Stimulated activated naive CD4-positive, alpha-beta T cell treated with Interleukin-2 at 50 U/mL for 16 hours (primary cell): Measurements from ENCODE around the gene RETN.
A peak's percentile ranks its signal among the peaks of the same experiment; 100 is the strongest.
"Not testable (repeated sequence)": the region's sequence is repeated elsewhere in the genome, so short reads cannot be mapped to it uniquely, and the experiment has no call there.

Source experiments
- DNase-seq: peaks from one replicate; lab custom pipeline; 2025; lab: John Stamatoyannopoulos, UW

RETN gene

DNA sequence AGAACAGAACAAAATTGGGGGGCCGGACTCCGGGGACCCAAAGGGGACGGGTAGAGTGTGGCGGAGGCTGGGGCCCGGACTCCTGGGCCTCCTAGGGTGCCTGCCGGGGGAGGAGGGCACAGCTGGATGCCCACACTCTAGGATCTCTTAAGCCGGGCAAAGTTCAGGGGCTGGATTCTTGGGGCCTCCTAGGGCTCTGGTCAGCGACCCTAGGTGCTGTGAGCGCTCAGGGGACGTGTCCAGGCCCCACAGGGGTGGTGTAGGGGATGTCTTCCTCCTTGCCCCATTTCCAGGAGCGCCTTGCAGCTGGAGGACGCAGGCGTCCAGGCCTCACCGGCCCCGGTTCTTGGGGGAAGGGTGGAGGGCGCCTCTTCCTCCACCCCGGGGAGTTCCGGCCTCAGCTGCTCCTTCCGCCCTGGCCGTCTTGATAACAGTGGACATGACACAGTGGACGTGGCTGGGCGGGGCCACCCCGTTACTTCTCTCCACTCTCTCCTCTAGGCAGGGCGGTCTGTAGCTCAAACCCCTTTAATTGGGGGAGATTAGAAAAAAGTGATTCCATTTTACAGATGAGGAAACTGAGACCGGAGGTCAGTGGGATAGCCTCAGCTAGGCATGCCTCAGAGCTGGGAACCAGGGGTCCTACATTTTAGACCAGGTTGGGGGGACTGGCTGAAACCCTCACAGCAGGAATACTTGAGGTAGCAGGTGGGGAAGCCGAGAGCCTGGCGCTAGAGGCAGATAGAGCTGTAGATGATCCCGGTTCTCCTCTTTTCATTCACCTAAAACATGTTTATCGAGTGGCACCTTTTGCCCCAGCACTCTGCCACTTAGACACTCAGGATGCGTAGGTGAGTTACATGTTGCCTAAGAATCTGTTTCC lies 31.2 kb upstream of the RETN start:
- DNase-seq, result no peak

DNA sequence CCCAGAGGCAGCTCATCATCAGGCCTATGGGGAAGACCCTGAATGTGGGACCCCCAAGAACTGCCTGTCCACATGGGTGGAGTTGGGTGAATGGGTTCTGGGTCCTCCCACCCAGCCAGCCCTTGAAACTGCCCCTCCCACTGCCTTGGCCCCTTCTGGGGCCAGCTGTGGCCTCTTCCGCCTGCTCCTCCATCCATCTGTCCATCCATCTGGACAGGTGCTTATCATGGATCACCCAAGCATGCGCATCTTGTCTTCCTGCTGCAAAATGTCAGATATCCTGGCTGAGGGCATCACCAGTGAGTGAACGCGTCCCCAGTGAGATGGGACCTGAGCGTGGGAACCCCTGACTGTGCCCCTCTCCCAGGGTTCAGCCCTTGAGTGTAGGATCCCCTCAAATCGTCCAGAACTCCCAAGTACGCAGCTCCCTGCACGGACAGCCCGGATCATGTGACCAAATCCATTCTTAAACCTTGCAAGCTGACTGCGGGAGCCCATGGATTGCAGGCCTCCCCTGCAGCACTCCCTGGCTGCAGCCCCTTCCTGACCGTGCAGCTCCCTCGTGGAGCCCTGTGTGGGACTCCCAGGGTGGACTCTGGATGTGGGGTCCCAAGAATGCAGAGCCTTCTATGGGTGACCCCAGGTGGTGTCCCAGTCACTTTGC lies 29.9 kb upstream of the RETN start:
- DNase-seq, result no peak

DNA sequence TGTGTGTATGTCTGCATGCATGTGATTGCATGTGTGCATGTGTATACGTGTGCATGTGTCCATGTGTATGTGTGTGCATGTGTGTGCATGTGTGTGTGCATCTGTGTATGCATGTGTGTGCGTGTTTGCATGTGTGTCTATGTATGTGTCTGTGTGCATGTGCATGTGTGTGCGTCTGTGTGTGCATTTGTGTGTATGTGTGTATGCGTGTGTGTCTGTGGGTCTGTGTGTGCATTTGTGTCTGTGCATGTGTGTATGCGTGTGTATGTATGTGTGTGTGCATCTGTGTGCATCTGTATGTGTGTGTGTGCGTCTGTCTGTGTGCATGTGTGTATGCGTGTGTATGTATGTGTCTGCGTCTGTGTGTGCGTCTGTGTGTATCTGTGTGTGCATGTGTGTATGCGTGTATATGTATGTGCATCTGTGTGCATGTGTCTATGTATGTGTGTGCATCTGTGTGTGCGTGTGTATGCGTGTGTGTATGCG lies 28.9 kb upstream of the RETN start:
- DNase-seq, result no peak

DNA sequence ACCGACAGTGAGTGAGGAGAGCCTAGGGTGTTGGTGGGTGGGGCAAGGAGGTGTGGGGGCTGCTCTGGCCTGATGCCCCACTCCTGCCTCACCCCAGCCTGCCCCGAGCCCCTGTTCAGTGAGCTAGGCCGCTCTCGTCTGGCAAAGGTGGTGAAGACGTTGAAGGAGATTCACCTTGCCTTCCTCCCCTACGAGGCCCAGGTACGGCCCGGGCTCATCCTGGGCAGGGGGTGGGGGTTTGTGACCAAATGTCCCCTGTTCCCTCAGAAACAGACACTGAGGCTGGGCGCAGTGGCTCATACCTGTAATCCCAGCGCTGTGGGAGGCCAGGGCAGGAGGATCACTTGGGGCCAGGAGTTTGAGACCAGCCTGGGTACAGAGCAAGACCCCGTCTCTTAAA lies 28.0 kb upstream of the RETN start:
- DNase-seq, result no peak

DNA sequence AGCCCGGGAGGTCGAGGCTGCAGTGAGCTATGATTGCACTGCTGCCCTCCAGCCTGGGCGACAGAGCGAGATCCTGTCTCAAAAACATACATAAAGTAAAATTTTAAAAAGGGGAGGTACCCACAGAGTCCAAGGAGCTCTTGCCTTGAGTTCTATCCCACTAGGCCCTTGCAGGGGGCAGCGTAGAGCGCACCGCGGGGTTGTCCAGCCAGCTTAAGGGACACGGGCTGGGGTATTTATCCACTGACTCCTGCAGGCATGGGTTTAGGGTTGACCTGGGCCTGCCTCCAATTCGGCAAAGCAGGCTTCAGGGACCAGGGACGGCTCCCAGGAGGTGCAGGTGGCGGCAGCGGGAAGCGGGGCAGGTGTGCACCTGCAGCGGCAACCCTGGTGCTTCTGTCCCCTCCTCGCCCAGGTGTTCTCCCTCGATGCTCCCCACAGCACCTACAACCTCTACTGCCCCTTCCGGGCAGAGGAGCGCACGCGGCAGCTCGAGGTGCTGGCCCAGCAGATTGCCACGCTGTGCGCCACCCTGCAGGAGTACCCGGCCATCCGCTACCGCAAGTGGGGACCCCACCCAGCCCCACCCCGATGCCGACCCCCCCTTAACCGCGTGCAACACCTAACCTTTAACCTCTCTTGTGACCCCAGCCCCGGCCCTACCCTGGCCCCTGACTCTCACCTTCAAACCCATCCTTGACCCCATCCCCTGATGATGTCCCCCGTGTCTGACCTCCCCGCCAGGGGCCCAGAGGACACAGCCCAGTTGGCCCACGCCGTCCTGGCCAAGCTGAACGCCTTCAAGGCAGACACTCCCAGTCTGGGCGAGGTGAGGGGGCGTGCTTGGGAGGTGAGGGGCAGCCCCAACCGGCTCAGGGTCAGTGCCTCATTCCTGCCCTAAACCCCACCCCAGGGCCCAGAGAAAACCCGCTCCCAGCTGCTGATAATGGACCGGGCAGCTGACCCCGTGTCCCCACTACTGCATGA lies 27.3 kb upstream of the RETN start:
- no peak for DNase-seq

DNA sequence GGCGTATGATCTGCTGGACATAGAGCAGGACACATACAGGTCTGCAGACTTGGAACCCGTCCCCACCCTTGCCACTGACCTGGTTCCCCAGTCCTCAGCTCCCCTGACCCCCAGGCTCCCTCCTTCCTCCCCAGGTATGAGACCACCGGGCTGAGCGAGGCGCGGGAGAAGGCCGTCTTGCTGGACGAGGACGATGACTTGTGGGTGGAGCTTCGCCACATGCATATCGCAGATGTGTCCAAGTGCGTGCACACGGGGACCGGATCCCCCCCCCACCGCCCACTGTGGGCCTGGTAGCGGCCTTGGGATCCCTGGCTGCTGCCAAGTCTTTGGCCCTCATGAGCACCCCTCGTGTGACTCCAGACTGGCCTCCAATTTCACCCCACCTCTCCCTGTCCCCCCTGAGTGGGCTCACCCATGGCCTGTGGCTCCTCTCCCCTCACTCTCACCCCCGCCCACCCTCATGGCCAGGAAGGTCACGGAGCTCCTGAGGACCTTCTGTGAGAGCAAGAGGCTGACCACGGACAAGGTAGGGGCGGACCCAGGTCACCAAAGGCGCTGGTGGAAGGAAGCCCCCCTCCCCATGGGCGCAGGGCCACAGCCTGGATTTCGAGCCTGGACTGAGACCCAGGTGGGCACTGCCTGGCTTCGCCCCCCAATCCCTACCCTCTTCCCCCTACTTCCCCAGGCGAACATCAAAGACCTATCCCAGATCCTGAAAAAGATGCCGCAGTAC lies 26.4 kb upstream of the RETN start:
- no peak for DNase-seq

DNA sequence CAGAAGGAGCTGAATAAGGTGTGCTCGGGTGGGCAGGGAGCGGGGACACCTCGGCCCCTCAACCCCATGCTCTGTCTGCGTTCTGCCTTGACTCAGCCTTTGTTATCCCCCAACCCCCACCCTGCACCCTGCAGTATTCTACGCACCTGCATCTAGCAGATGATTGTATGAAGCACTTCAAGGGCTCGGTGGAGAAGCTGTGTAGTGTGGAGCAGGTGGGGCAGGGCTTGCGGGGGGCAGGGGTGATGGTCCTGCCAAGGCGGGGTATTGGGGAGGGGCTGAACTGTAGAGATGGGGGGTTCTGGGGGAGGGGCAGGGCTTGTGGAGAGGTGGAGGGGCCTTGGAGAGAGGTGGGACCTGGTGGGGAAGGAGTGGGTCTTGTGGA lies 25.8 kb upstream of the RETN start:
- DNase-seq, result no peak

DNA sequence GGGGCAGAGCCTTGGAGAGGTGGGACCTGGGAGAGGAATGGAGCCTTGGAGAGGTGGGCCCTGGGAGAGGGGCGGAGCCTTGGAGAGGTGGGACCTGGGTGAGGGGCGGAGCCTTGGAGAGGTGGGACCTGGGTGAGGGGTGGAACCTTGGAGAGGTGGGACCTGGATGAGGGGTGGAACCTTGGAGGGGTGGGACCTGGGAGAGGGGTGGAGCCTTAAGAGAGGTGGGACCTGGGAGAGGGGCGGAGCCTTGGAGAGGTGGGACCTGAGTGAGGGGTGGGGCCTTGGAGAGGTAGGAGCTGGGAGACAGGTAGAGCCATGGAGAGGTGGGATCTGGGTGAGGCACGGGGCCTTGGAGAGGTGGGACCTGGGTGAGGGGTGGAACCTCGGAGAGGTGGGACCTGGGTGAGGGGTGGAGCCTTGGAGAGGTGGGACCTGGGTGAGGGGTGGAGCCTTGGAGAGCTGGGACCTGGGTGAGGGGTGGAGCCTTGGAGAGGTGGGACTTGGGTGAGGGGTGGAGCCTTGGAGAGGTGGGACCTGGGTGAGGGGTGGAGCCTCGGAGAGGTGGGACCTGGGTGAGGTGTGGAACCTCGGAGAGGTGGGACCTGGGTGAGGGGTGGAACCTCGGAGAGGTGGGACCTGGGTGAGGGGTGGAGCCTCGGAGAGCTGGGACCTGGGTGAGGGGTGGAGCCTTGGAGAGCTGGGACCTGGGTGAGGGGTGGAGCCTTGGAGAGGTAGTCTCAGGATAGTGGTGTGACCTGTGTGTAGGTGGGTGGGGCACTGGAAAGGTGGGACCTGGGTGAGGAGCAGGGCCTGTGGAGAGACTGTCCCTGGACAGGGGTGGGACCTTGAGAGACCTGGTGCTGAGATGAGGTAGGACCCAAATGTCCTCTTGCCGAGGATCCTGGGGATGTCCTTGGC lies 25.0 kb upstream of the RETN start:
- not testable (repeated sequence) for DNase-seq

DNA sequence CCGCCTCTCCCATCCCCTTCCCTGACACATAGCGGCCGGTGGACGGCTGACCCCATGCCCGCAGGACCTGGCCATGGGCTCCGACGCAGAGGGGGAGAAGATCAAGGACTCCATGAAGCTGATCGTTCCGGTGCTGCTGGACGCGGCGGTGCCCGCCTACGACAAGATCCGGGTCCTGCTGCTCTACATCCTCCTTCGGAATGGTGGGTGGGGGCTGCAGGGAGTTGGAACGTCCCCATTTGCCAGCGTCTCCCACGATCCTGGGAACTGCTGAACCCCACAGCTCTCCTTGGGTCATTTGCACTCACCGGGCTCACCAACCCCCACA lies 24.3 kb upstream of the RETN start:
- DNase-seq, result no peak

DNA sequence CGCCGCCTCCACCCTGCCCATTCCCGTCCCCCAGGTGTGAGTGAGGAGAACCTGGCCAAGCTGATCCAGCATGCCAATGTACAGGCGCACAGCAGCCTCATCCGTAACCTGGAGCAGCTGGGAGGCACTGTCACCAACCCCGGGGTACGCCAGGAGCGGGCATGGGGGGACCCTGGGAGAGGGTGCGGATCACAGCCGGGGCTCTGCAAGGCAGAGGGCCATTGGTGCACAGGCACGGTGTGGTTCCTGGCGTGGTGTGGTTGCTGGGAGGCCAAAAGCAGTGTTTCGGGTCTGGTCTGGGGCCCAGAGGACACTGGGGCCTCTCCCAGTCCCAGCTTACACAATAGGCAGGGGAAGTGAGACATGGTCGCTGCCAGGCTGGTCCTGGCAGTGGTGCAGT lies 23.7 kb upstream of the RETN start:
- no peak for DNase-seq

DNA sequence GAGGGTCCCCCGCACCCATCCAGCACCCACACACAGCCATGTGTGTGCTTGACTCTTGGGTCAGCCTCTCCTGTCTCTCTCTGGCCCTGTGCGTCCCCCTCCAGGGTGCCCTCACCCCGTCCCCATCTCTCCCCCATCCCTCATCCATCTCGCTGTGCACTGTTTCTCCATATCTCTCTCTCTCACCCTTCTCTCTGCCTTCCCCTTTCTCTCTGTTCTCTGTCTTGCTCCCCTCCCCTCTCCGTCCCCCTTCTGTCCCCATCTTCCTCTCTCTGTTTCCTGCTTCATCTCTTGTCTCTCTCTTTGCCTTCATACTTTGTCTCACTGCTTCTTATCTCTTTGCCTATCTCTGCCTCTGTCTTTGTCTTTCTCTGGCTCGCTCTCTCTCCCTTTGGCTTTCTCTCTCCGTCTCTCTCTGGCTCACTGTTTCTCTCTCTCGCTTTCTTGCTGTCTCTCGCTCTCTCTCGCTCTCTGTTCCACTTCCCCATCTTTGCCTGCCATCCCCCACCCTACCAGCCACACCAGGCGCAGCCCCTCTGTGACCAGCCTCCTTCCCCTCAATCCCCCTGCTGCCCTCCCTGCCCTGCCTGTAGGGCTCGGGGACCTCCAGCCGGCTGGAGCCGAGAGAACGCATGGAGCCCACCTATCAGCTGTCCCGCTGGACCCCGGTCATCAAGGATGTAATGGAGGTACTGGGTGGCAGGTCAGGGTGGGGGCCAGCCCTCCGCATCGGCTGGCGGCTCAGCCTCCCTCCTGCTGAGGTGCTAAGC lies 23.0 kb upstream of the RETN start:
- DNase-seq, result no peak

DNA sequence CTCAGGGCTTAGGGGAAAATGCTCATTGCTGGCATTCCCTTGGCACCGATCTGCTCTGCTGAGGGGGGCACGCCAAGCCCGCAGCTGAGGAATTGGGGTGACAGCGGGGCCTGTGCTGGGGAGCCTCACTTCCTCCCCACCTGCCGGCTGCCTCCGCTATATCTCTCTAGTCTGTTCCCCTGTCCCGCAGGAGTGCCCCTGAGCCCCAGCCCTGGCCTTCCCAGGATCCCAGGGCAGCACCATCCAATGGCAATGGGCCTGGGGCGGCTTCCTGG lies 22.5 kb upstream of the RETN start:
- no peak for DNase-seq

DNA sequence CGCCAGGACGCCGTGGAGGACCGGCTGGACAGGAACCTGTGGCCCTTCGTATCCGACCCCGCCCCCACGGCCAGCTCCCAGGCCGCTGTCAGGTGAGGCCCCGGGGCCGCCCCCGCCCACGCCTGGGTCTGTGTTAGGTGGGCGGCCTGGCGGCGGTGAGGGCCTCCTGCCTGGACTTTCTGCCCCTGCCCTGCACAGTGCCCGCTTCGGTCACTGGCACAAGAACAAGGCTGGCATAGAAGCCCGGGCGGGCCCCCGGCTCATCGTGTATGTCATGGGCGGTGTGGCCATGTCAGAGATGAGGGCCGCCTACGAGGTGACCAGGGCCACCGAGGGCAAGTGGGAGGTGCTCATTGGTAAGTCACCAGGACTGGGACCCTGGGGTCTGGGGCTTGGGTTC lies 21.7 kb upstream of the RETN start:
- DNase-seq, result no peak

DNA sequence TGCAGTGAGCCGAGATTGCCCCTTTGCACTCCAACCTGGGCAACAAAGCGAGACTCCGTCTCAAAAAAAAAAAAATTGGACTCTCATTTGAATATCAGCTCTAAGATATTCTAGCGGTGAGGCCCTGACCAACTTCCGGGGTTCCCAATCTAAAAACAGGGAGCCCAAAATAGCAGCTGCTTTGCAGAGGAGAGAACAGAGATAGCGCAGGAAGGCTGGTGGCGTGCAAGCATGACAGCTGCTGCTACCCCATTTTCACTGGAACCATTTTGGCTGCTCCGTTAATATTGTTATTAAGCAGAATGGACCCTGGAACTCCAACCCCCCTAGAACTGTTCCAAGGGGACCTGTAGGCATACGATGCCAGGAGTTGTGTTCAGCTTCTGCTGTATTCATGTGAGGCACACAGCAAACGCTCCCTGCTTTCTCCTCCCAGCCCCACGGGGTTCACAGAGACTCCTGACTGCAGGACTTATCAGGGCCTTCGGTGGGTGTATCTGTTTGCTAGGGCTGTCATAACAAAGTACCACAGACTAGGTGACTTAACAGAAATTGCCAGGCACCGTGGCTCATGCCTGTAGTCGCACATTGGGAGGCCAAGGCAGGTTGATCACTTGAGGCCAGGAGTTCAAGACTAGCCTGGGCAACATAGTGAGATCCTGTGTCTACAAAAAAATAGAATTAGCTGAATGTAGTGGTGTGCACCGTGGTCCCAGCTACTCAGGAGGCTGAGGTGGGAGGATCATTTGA lies 20.4 kb upstream of the RETN start:
- DNase-seq, result no peak

DNA sequence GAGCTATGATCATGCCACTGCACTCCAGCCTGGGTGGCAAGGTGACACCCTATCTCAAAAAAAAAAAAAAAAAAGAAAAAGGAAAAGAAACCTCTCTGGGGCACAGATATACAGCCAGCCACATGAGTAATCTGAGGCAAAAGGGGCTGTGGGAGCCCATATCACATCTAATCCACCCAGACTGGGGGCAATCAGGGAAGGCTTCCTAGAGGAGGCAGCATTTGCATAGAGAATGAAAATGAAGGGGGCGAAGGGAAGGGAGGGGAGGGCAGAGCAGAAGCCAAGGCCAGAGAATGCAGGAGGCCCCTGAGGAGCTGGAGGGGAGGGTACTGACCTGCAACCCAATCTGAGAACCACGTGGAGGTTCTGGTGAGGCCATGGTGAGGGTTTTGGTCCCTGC lies 18.7 kb upstream of the RETN start:
- DNase-seq, result no peak

DNA sequence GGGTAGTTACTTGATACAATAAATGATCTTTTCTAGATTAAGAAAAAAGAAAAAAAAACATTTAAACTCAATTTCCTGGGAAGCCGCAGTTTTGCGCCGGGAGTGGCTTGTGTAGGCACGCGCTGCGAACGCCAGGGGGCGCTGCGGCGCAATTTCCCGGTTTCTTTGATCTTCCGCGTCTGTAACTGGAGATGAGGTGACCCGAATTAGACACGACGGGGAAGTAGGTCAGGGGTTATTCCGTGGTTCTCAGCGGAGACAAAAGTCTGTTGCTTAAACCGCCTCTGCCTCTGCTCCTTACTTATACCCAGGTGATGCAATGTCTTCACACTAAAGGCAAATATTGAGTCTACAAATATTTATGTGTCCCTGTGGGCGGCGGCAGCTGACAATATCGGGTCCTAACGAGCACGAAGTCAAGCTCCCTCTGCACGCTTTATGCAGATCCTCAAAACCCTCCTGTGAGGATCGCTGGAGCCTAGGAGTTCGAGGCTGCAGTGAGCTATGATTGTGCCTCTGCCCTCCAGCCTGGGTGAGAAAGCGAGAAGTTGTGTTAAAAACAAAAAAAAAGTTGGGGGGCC lies 16.7 kb upstream of the RETN start:
- DNase-seq, result peak; percentile 78

DNA sequence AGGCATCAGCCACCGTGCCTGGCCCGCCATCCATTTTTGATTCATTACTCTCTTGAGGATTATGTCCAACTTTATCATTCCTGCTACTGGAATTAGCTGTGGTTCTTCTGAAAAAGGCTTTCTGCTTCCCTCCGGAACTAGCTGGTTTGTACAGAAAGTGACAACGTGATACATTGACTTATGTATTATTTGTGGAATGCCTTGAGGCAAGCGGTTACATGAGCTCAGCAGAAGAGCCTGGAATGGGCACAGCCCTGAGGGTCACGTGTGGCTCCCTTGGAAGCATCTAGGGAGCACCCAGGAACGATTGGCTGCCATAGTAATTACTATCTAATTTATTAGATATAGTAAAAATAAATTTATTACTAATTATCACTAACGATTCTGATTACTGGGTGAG lies 14.4 kb upstream of the RETN start:
- DNase-seq, result no peak

DNA sequence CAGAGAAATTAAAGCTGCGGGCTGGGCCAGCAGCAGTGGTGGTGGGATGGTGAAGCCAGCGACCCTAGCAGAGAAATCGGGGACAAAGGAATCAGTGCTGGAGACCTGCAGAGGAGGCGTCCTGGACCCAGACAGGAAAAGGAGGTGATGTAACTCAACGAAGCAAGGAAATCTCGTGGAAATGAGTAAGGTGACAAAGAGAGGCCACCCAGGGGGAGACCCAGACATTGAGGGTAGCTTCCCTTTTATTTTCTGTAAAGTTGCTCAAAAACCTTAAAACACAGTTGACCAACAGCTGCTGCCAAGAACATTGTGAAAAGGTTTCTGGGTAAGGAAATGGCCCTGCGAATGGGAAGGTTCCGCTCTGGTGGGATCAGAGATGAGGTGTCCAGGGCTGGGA lies 13.3 kb upstream of the RETN start:
- no peak for DNase-seq

DNA sequence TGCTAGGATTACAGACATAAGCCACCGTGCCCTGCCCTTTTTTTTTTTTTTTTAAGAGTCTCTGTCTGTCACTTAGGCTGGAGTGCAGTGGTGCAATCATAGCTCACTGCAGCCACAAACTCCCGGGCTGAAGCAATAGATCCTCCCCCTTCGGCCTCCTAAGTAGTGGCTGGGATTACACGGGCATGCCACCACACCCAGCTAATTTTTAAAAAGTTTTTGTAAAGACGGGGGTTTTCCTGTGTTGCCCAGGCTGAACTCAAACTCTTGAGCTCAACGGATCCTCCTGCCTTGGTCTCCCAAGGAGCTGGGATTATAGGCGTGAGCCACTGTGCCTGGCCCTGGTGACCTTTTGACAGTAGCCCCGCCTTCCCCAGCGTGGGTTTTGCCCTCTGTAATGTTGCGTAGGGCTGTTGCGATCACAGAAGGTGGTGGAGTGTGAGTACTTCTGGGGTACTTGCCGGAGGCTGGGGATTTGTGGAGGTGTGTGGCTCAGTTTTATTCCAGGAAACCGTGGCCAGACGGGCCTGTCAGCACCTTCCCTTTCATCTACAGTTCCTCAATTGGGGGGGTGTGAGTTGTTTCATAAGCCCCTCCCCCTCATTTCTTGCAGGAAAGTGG lies 11.6 kb upstream of the RETN start:
- DNase-seq, result peak; percentile 12
